Measurements from ENCODE around the gene SHISA4.

SHISA4 gene

DNA sequence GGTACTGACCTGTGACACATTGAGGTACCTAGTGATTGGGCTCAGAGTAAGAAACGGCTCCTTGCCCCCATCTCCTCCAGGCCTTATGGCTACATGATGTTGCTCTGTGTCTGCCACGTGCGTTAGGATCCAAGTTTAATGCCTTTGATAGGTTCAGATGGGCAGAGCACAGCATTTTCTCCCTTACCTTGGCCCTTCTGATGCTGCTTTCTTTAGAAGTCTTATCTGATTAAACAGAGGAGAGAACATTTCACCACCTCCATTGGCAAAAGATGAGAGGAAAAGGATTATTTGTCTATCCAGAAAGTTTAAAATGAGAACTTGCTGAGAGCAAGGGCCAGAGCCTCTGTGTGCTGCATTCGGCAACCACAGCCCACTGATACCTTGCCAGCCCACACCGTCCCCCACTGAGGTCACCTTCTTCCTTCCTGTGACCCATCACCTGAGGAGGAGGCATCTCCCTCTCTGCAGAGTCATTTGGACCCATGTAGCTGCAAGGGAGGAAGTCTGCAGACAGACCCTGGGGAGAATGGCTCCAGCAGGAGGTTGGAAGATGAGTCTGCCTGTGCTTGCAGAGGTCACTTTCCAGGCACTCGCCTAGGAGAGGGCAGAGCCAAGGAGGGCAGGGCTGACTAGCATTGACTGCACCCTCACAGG lies 16.7 kb downstream of the SHISA4 start:
- POLR2A ChIA-PET: no interaction called here
- CTCF ChIA-PET: interaction anchor here (4.5 kb wide), 1 partner anchor 9 kb away, joined by 14 read pairs; no protein-coding TSS in a partner anchor
- DNase-seq (ENCODE audit: extremely low spot score): no peak
- TF ChIP-seq ELF4 (IDR thresholded peaks at IDR 0.05): no peak
- no peak for TF ChIP-seq ZNF384 (IDR thresholded peaks at IDR 0.05)
- TF ChIP-seq, protein P1, sequence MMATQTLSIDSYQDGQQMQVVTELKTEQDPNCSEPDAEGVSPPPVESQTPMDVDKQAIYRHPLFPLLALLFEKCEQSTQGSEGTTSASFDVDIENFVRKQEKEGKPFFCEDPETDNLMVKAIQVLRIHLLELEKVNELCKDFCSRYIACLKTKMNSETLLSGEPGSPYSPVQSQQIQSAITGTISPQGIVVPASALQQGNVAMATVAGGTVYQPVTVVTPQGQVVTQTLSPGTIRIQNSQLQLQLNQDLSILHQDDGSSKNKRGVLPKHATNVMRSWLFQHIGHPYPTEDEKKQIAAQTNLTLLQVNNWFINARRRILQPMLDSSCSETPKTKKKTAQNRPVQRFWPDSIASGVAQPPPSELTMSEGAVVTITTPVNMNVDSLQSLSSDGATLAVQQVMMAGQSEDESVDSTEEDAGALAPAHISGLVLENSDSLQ (IDR thresholded peaks at IDR 0.05): no peak
- no peak for TF ChIP-seq HDGF (IDR thresholded peaks at IDR 0.05; ENCODE audit: borderline replicate concordance)
- no peak for TF ChIP-seq FOXA1 (IDR thresholded peaks at IDR 0.05)
- no peak for TF ChIP-seq SP1 (IDR thresholded peaks at IDR 0.05)
- TF ChIP-seq SUZ12 (IDR thresholded peaks at IDR 0.05): no peak
- TF ChIP-seq NFRKB (IDR thresholded peaks at IDR 0.05): no peak
- no peak for TF ChIP-seq BHLHE40 (IDR thresholded peaks at IDR 0.05; ENCODE audit: borderline replicate concordance)
- TF ChIP-seq FOXM1 (IDR thresholded peaks at IDR 0.05; ENCODE audit: borderline replicate concordance): no peak
- TF ChIP-seq TARDBP (IDR thresholded peaks at IDR 0.05): no peak
- no peak for TF ChIP-seq L3MBTL2 (conservative IDR thresholded peaks at IDR 0.05)
- TF ChIP-seq ARNT (IDR thresholded peaks at IDR 0.05): no peak
- TF ChIP-seq CTBP1 (IDR thresholded peaks at IDR 0.05; ENCODE audit: borderline replicate concordance): no peak
- TF ChIP-seq LEF1 (IDR thresholded peaks at IDR 0.05; ENCODE audit: borderline replicate concordance): no peak
- no peak for TF ChIP-seq FOXK2 (IDR thresholded peaks at IDR 0.05)

GRCh38 chr1:201906336-201906735 lies 17.6 kb downstream of the SHISA4 start:
- TF ChIP-seq, protein P1 (IDR thresholded peaks at IDR 0.05): no peak
- no peak for TF ChIP-seq TARDBP (IDR thresholded peaks at IDR 0.05)
- no peak for DNase-seq (ENCODE audit: extremely low spot score)
- ChIA-PET POLR2A (no interaction called here), CTCF (interaction anchor here (4.5 kb wide), 1 partner anchor 10 kb away, joined by 14 read pairs; no protein-coding TSS in a partner anchor)

DNA sequence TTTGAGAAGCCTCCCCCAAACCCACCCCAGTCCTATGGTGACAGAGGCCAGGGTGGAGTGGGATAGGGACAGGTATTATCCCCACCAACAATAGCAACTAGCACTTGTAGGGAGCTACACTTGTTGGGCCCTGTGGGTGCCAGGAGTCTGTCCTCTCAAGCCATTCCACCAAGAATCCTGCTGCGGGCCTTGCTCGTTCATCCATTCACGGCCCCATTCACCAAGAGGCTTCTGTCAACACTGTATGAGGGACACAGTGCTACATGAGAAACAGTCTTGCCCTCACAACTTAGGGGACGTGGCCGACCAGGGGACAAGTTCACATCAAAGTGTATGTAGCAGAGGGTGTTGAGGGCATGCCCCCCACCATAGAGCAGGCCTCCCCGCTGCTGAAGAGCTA lies 18.9 kb downstream of the SHISA4 start:
- no peak for DNase-seq (ENCODE audit: extremely low spot score)
- TF ChIP-seq FOXK2 (IDR thresholded peaks at IDR 0.05) (no peak), BHLHE40 (IDR thresholded peaks at IDR 0.05; ENCODE audit: borderline replicate concordance) (no peak), CTBP1 (IDR thresholded peaks at IDR 0.05; ENCODE audit: borderline replicate concordance) (no peak), ELF4 (IDR thresholded peaks at IDR 0.05) (no peak), SUZ12 (IDR thresholded peaks at IDR 0.05) (no peak), FOXA1 (IDR thresholded peaks at IDR 0.05) (no peak), FOXM1 (IDR thresholded peaks at IDR 0.05; ENCODE audit: borderline replicate concordance) (no peak), HDGF (IDR thresholded peaks at IDR 0.05; ENCODE audit: borderline replicate concordance) (no peak), ARNT (IDR thresholded peaks at IDR 0.05) (no peak), NFRKB (IDR thresholded peaks at IDR 0.05) (no peak), ZNF384 (IDR thresholded peaks at IDR 0.05) (no peak), LEF1 (IDR thresholded peaks at IDR 0.05; ENCODE audit: borderline replicate concordance) (no peak), SP1 (IDR thresholded peaks at IDR 0.05) (no peak), TARDBP (IDR thresholded peaks at IDR 0.05) (no peak), L3MBTL2 (conservative IDR thresholded peaks at IDR 0.05) (no peak)
- TF ChIP-seq, protein P1 (IDR thresholded peaks at IDR 0.05): no peak
- POLR2A ChIA-PET: no interaction called here
- CTCF ChIA-PET: interaction anchor here (4.5 kb wide), 1 partner anchor 12 kb away, joined by 14 read pairs; no protein-coding TSS in a partner anchor

GRCh38 chr1:201911826-201912571 lies 23.3 kb downstream of the SHISA4 start:
- TF ChIP-seq BHLHE40 (IDR thresholded peaks at IDR 0.05; ENCODE audit: borderline replicate concordance) (no peak), ELF4 (IDR thresholded peaks at IDR 0.05) (no peak), TARDBP (IDR thresholded peaks at IDR 0.05) (no peak), HDGF (IDR thresholded peaks at IDR 0.05; ENCODE audit: borderline replicate concordance) (no peak), ZNF384 (IDR thresholded peaks at IDR 0.05) (no peak), FOXA1 (IDR thresholded peaks at IDR 0.05) (no peak), SUZ12 (IDR thresholded peaks at IDR 0.05) (no peak), NFRKB (IDR thresholded peaks at IDR 0.05) (no peak), LEF1 (IDR thresholded peaks at IDR 0.05; ENCODE audit: borderline replicate concordance) (no peak), SP1 (IDR thresholded peaks at IDR 0.05) (no peak), FOXM1 (IDR thresholded peaks at IDR 0.05; ENCODE audit: borderline replicate concordance) (no peak), L3MBTL2 (conservative IDR thresholded peaks at IDR 0.05) (no peak), CTBP1 (IDR thresholded peaks at IDR 0.05; ENCODE audit: borderline replicate concordance) (no peak), FOXK2 (IDR thresholded peaks at IDR 0.05) (no peak), ARNT (IDR thresholded peaks at IDR 0.05) (no peak)
- TF ChIP-seq, protein P1 (IDR thresholded peaks at IDR 0.05): no peak
- POLR2A ChIA-PET: interaction anchor here (0.9 kb wide), 1 partner anchor 8 kb away, joined by 3 read pairs; no protein-coding TSS in a partner anchor
- DNase-seq (ENCODE audit: extremely low spot score): no peak
- CTCF ChIA-PET: interaction anchor here (1.0 to 1.3 kb wide), 2 partner anchors 14 to 16 kb away, joined by 3 to 4 read pairs; no protein-coding TSS in a partner anchor

DNA sequence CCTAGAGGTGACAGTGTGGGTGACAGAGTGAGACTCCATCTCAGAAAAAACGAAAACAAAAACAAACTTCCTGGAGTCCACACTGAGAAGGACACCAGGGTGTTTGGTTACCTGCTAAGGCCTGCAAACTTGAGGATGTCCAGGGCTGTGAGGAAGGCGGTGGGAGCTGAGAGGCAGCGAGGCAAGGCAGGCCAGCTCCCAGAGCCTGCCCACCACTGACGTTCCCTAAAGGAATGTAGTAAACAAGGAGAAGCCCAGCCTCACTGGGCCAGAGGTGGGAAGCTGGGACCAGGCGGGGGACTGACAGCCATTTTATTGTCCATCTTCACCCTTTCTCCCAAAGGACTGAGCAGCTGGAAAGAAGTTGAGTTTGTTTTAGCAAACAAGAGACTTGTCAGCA lies 24.1 kb downstream of the SHISA4 start:
- CTCF ChIA-PET: interaction anchor here (1.0 to 1.3 kb wide), 2 partner anchors 15 to 16 kb away, joined by 3 to 4 read pairs; no protein-coding TSS in a partner anchor
- POLR2A ChIA-PET: no interaction called here
- TF ChIP-seq SP1 (IDR thresholded peaks at IDR 0.05): no peak
- TF ChIP-seq L3MBTL2 (conservative IDR thresholded peaks at IDR 0.05): no peak
- no peak for TF ChIP-seq FOXK2 (IDR thresholded peaks at IDR 0.05)
- TF ChIP-seq FOXA1 (IDR thresholded peaks at IDR 0.05): no peak
- TF ChIP-seq ELF4 (IDR thresholded peaks at IDR 0.05): no peak
- TF ChIP-seq BHLHE40 (IDR thresholded peaks at IDR 0.05; ENCODE audit: borderline replicate concordance): no peak
- TF ChIP-seq LEF1 (IDR thresholded peaks at IDR 0.05; ENCODE audit: borderline replicate concordance): no peak
- no peak for TF ChIP-seq FOXM1 (IDR thresholded peaks at IDR 0.05; ENCODE audit: borderline replicate concordance)
- TF ChIP-seq HDGF (IDR thresholded peaks at IDR 0.05; ENCODE audit: borderline replicate concordance): no peak
- TF ChIP-seq, protein P1 (IDR thresholded peaks at IDR 0.05): no peak
- TF ChIP-seq TARDBP (IDR thresholded peaks at IDR 0.05): no peak
- TF ChIP-seq CTBP1 (IDR thresholded peaks at IDR 0.05; ENCODE audit: borderline replicate concordance): no peak
- TF ChIP-seq SUZ12 (IDR thresholded peaks at IDR 0.05): no peak
- no peak for TF ChIP-seq NFRKB (IDR thresholded peaks at IDR 0.05)
- no peak for TF ChIP-seq ARNT (IDR thresholded peaks at IDR 0.05)
- TF ChIP-seq ZNF384 (IDR thresholded peaks at IDR 0.05): no peak
- DNase-seq (ENCODE audit: extremely low spot score): no peak

All from HEK293T (cell line).